ENCODE data around the gene GAD2.

- TF ChIP-seq CTCF (IDR thresholded peaks at IDR 0.05; ENCODE audit: low read depth, low read length, poor library complexity, severe bottlenecking) (no peak), EZH2phosphoT487 (IDR thresholded peaks at IDR 0.05; ENCODE audit: borderline replicate concordance, low read length) (no peak)
These were observed 57.8 kb downstream of the GAD2 start for GRCh38 chr10:26274391-26274790.

Measured in DOHH2 (cell line).